Fibroblast of lung (primary cell): ENCODE data around the gene KLHL13. TPM values are rescaled to one million over a fixed set of nuclear protein-coding genes. Genes with fewer than 3 reads are reported as not detected.
A peak's percentile ranks its signal among the peaks of the same experiment; 100 is the strongest.

Experiments
- DNase-seq, 2 donors: peaks; one replicate each; pipeline versions ENCODE4 v3.0.0 to v3.0.0-alpha.2; 2010; ENCODE audit warnings: low read depth in 2 of 2
- H2AFZ ChIP-seq: 2 replicates; pipeline ENCODE4 v1.5.1; 2012; ENCODE audit warnings: low read length, control low read depth, inconsistent platforms
- H3K27ac ChIP-seq: 2 replicates; pipeline ENCODE4 v1.5.1; 2011; ENCODE audit warnings: low read length, control low read depth; ENCODE audit not compliant: insufficient read depth
- H3K27me3 ChIP-seq: 2 replicates; pipeline ENCODE4 v1.5.1; 2011; ENCODE audit warnings: mild to moderate bottlenecking, low read length; ENCODE audit not compliant: control insufficient read depth, insufficient read depth
- H3K36me3 ChIP-seq: 2 replicates; pipeline ENCODE4 v1.5.1; 2011; ENCODE audit warnings: low read length; ENCODE audit not compliant: control insufficient read depth, insufficient read depth
- H3K4me1 ChIP-seq: 2 replicates; pipeline ENCODE4 v1.5.1; 2011; ENCODE audit warnings: low read length; ENCODE audit not compliant: control insufficient read depth, insufficient read depth; ENCODE audit errors: extremely low read depth
- H3K4me2 ChIP-seq: 2 replicates; pipeline ENCODE4 v1.5.1; 2011; ENCODE audit warnings: low read length, control low read depth; ENCODE audit not compliant: insufficient read depth; ENCODE audit errors: extremely low read depth
- H3K4me3 ChIP-seq, 4 experiments: fragments of 200-600 bp in 1 of 4; sonication (generic) in 1 of 4; replicated peaks in 1 of 4; 2 replicates each; pipeline ENCODE4 v1.5.1; 2011 to 2016; ENCODE audit warnings: low read length in 4 of 4, low read depth in 3 of 4, mild to moderate bottlenecking in 3 of 4, control low read depth in 2 of 4, inconsistent platforms in 1 of 4, mixed read lengths in 1 of 4; ENCODE audit not compliant: insufficient read depth in 1 of 4; ENCODE audit errors: control extremely low read depth in 1 of 4
- H3K79me2 ChIP-seq: 2 replicates; pipeline ENCODE4 v1.5.1; 2012; ENCODE audit warnings: mild to moderate bottlenecking, low read length, inconsistent platforms; ENCODE audit not compliant: control insufficient read depth, insufficient read depth
- H3K9ac ChIP-seq: 2 replicates; pipeline ENCODE4 v1.5.1; 2011; ENCODE audit warnings: mild to moderate bottlenecking, low read length, control low read depth; ENCODE audit not compliant: insufficient read depth
- H3K9me3 ChIP-seq: 2 replicates; pipeline ENCODE4 v1.5.1; 2012; ENCODE audit warnings: low read depth, low read length; ENCODE audit not compliant: control insufficient read depth, insufficient read depth
- H4K20me1 ChIP-seq: 2 replicates; pipeline ENCODE4 v1.5.1; 2011; ENCODE audit warnings: low read length; ENCODE audit not compliant: control insufficient read depth, insufficient read depth; ENCODE audit errors: extremely low read depth
- EZH2 ChIP-seq: IDR thresholded peaks from 2 replicates; pipeline ENCODE4 v1.5.1; 2012; ENCODE audit warnings: low read length, control low read depth, mild to moderate bottlenecking; ENCODE audit errors: missing control alignments
- polyA plus RNA-seq, 2 donors: library from polyadenylated mRNA; depleted of rRNA in 1 of 2; stranded (reverse) in 1 of 2; unstranded in 1 of 2; fragments of >200 nt; gene quantifications; 2 replicates each; pipeline ENCODE4 v1.2.1, GENCODE V29; 2011 to 2012; ENCODE audit warnings: missing spikeins in 1 of 2
- total RNA-seq: library from RNA; depleted of rRNA; stranded (reverse); fragments of >200 nt; gene quantifications from 2 replicates; pipeline ENCODE4 v1.2.1, GENCODE V29; 2014
- TF ChIP-seq, protein P1 (sequence below), 2 donors: IDR thresholded peaks in 1 of 2; conservative IDR thresholded peaks in 1 of 2; 1 replicate in 1 of 2; 2 replicates in 1 of 2; pipeline ENCODE4 v1.5.1; 2011 to 2012; ENCODE audit warnings: low read length in 2 of 2, control low read depth in 1 of 2, inconsistent platforms in 1 of 2, low read depth in 1 of 2, mild to moderate bottlenecking in 1 of 2

The KLHL13 gene
- total and polyA plus RNA-seq, 2 donors (not counting 1 experiment from before 2014, with no cell fraction given): 6.2 to 22.5 TPM

DNA sequence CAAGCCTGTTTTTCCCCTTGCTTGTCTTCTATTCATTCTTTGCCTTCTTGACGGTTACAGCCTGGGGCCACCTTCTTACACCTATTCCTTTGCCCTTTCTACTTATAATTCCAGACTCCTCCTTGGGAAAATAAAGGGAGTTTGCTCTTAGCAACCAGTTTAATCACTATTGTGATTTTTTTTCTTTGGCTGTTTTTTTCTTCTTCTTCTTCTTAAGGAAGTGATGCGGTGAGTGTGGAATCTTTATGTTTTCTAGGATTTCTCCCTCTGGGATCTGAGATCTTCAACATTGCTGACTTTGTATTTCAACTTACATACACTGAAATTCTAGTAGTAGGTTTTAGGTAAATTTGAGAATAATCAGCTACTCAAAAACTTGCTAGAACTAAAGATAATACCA, 1.1 kb upstream of the KLHL13 start:
- Histone ChIP-seq H3K36me3 (no peaks in the 10 kb centered on the region), H3K4me2 (no peak overlapping the region), H3K79me2 (no peaks in the 10 kb centered on the region), H4K20me1 (no peaks in the 10 kb centered on the region), H3K4me1 (no peaks in the 10 kb centered on the region), H3K27me3 (no peaks in the 10 kb centered on the region), H3K9me3 (no peaks in the 10 kb centered on the region), H3K4me3 (no peak overlapping the region), H3K27ac (no peak overlapping the region), H2AFZ (no peak overlapping the region), H3K9ac (no peak overlapping the region)
- DNase-seq: no peak
- no peak for TF ChIP-seq EZH2
- TF ChIP-seq, protein P1, sequence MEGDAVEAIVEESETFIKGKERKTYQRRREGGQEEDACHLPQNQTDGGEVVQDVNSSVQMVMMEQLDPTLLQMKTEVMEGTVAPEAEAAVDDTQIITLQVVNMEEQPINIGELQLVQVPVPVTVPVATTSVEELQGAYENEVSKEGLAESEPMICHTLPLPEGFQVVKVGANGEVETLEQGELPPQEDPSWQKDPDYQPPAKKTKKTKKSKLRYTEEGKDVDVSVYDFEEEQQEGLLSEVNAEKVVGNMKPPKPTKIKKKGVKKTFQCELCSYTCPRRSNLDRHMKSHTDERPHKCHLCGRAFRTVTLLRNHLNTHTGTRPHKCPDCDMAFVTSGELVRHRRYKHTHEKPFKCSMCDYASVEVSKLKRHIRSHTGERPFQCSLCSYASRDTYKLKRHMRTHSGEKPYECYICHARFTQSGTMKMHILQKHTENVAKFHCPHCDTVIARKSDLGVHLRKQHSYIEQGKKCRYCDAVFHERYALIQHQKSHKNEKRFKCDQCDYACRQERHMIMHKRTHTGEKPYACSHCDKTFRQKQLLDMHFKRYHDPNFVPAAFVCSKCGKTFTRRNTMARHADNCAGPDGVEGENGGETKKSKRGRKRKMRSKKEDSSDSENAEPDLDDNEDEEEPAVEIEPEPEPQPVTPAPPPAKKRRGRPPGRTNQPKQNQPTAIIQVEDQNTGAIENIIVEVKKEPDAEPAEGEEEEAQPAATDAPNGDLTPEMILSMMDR (conservative IDR thresholded peaks at IDR 0.05 in 1 of 2, IDR thresholded peaks at IDR 0.05 in 1 of 2; ENCODE audit: low read depth in 1 of 2, low read length in 2 of 2): no peak

DNA sequence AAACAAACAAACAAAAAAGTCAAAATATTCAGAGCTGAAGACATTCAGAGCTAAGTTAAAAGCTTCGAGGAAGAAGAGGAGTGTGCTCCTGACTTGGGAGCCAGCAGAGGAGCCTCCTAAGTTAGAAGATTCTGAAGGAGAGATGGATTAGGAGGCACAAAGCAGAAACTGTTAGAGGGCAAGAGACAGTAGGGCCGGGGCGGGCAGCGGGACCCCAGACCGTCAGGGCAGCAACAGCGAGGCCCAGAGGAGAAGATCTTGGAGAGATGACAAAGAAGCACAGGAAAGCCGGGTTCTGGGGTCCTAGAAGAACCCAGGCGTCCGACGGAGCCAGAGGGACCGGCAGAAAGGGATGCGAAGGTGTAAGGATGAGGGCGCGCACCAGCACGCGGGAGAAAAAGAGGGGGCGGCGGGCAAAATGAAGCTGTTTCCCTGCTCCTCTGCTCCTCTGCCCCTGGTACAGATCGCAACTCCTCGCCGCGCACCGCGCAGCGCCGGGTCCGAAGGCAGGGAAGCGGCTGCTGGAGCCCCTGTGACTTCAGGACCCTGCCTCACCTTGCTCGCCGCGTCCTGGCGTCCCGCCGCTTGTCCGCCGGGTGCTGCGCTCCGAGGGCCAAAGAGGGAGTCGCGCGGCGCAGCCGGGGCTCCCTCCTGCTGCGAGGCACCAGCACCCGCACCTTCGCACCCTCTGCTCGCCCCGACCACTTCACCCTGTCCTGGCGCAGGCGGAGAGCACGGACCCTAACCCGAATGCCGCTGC, 477 bp downstream of the KLHL13 start:
- H3K9me3 ChIP-seq: no peaks in the 10 kb centered on the region
- no peaks in the 10 kb centered on the region for H3K27me3 ChIP-seq
- H3K4me2 ChIP-seq: peak overlapping the region; percentile 52
- H3K4me3 ChIP-seq: peak overlapping the region; percentile 53 to 69 (median 62)
- DNase-seq: peak in 1 of 2 donors; percentile 5
- peak overlapping the region; percentile 52 for H2AFZ ChIP-seq
- H3K9ac ChIP-seq: peak overlapping the region; percentile 20
- peak overlapping the region; percentile 45 for H3K27ac ChIP-seq
- no peaks in the 10 kb centered on the region for H4K20me1 ChIP-seq
- H3K4me1 ChIP-seq: no peaks in the 10 kb centered on the region
- TF ChIP-seq, protein P1 (conservative IDR thresholded peaks at IDR 0.05 in 1 of 2, IDR thresholded peaks at IDR 0.05 in 1 of 2; ENCODE audit: low read depth in 1 of 2, low read length in 2 of 2): no peak
- no peak for TF ChIP-seq EZH2
- no peaks in the 10 kb centered on the region for H3K79me2 ChIP-seq
- H3K36me3 ChIP-seq: no peaks in the 10 kb centered on the region

DNA sequence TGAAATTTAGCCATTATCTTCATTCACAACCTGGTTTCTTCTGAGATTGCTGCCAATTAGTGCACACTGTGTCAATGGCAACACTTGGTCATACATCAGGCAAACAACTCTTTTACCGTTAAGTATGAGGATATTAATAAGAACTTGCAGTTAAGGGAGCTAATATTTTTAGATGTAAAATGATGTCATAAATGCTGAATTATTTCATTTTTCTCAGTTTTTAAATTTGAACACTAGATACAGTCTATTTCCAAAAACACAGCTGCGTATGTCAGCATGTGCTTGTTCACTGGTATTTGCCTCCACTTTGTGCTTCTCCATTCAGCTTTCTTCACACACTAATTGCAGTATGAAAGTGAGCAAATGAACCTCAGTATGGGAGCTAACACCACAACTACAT, 1.6 kb downstream of the KLHL13 start:
- no peak overlapping the region for H3K27ac ChIP-seq
- peak overlapping the region; percentile 70 for H3K4me2 ChIP-seq

More for the DNA sequence above, 1.6 kb downstream of the KLHL13 start:
- H4K20me1 ChIP-seq: no peaks in the 10 kb centered on the region
- H2AFZ ChIP-seq: no peak overlapping the region
- no peaks in the 10 kb centered on the region for H3K9me3 ChIP-seq
- no peak for TF ChIP-seq EZH2
- TF ChIP-seq, protein P1 (conservative IDR thresholded peaks at IDR 0.05 in 1 of 2, IDR thresholded peaks at IDR 0.05 in 1 of 2; ENCODE audit: low read depth in 1 of 2, low read length in 2 of 2): no peak
- peak in 1 of 2 donors; percentile 2 for DNase-seq
- H3K4me3 ChIP-seq: peak overlapping the region; percentile 16 to 69 (median 59)
- H3K36me3 ChIP-seq: no peaks in the 10 kb centered on the region
- no peaks in the 10 kb centered on the region for H3K79me2 ChIP-seq
- no peaks in the 10 kb centered on the region for H3K4me1 ChIP-seq
- no peak overlapping the region for H3K9ac ChIP-seq
- H3K27me3 ChIP-seq: no peaks in the 10 kb centered on the region
